Measurements from ENCODE around the gene DNAH17. TPM values are rescaled to one million over a fixed set of nuclear protein-coding genes. Genes with fewer than 3 reads are reported as not detected.

The DNAH17 gene
- total and polyA plus RNA-seq, 2 of the 8 experiments (the other 6 are each of a cell fraction or from before 2014, with no cell fraction given) = 0.14 to 0.67 TPM

DNA sequence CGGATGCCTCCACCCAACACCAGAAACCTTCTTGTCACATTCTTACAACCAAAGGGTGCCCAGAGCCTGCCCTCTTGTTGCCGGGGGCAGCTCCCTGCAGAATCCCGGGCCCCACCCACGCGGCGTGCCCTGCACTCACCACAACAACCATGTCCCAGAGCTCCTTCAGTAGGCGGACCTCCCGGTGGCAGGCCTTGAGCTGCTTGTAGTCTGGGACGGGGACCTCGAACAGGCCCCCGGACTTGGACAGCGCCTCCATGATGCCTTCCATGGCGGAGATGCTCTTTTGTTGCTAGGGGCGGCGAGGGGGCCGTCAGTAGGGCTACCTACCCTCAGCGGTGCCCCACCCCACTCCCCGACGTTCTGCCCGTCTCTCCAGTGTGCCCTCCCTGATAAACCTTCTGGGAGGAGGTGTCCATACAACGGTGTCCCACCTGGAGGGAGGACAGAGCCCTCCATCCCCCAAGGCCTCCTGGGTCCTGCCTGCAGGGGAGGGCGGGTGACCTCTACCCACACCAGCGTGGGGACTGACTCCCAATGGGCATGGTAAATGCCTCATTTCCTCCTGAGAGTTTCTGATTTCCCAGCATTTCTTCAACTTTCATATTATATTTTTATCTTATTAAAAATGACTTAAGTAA is 52.2 kb downstream of the DNAH17 start:
- no peak overlapping the region for H3K4ac ChIP-seq (replicated peaks; ENCODE audit: insufficient read length, low read depth, low read length)
- TF ChIP-seq KDM1A (IDR thresholded peaks at IDR 0.05; ENCODE audit: borderline replicate concordance, low read length) (no peak), FOSL1 (IDR thresholded peaks at IDR 0.05; ENCODE audit: insufficient read depth, low read depth, low read length) (no peak), SIRT6 (IDR thresholded peaks at IDR 0.05; ENCODE audit: low read length) (no peak), RFX5 (IDR thresholded peaks at IDR 0.05; ENCODE audit: borderline replicate concordance, low read depth, low read length) (no peak), SUZ12 (IDR thresholded peaks at IDR 0.05; ENCODE audit: low read length) (no peak), ASH2L (IDR thresholded peaks at IDR 0.05; ENCODE audit: low read length) (no peak), SAP30 (IDR thresholded peaks at IDR 0.05; ENCODE audit: insufficient read depth, insufficient replicate concordance, low read length) (no peak), SP1 (IDR thresholded peaks at IDR 0.05; ENCODE audit: low read depth, low read length) (no peak), CBX8 (IDR thresholded peaks at IDR 0.05; ENCODE audit: borderline replicate concordance, low read depth, low read length) (no peak)
- no peak overlapping the region for H3K9ac ChIP-seq (replicated peaks in 1 of 4; ENCODE audit: extremely low read depth in 1 of 4, low read depth in 3 of 4, low read length in 3 of 4)
- H2BK120ac ChIP-seq (replicated peaks; ENCODE audit: low read depth, low read length) = no peak overlapping the region
- ChIA-PET POLR2A (ENCODE audit: partially characterized antibody) (no interaction called here), CTCF (ENCODE audit: partially characterized antibody) (interaction anchor here (1.4 kb wide), 1 partner anchor 26 kb away, joined by 4 read pairs; no protein-coding TSS in a partner anchor)
- FAIRE-seq = no peak
- no peak overlapping the region; the same call in 1 of the 2 replicates for H4K8ac ChIP-seq (ENCODE audit: extremely low read depth, insufficient read depth, low read length)
- no peaks in the 10 kb centered on the region for H3K79me1 ChIP-seq (ENCODE audit: low read depth, low read length)
- H2BK15ac ChIP-seq (ENCODE audit: low read length) = no peak overlapping the region
- no peak for DNase-seq (ENCODE audit: low read depth in 1 of 2, low spot score in 2 of 2)
- WGBS, 2 experiments (ENCODE audit: extremely low coverage in 1 of 2, insufficient coverage in 1 of 2, insufficient read length in 1 of 2, insufficient replicate concordance in 2 of 2, low coverage in 1 of 2, low lambda C conversion rate in 2 of 2, missing lambda C conversion rate in 1 of 2) = 95% methylated on average over 22 of the region's 23 CpGs; no CpG with 5 or more reads in 1 of the 2 experiments
- H3K14ac ChIP-seq (ENCODE audit: insufficient read length) = no peak overlapping the region
- H3K4me2 ChIP-seq (ENCODE audit: insufficient read depth in 1 of 2, low read depth in 2 of 2, low read length in 2 of 2) = no peak overlapping the region
- no peaks in the 10 kb centered on the region for H3K27me3 ChIP-seq (replicated peaks in 1 of 4; ENCODE audit: control insufficient read depth in 3 of 4, extremely low read depth in 1 of 4, insufficient read depth in 3 of 4, low read length in 3 of 4)
- H3K56ac ChIP-seq (replicated peaks; ENCODE audit: insufficient read length, low read depth, low read length) = no peak overlapping the region
- H3K79me2 ChIP-seq (ENCODE audit: control insufficient read depth in 1 of 2, insufficient read depth in 2 of 2, low read length in 2 of 2) = no peaks in the 10 kb centered on the region
- no peak overlapping the region for H3K27ac ChIP-seq (ENCODE audit: low read depth, low read length)
- no peak overlapping the region for H3K23ac ChIP-seq (ENCODE audit: insufficient read length)
- H3K18ac ChIP-seq (ENCODE audit: extremely low read depth, low read length) = no peak overlapping the region
- H4K5ac ChIP-seq (ENCODE audit: insufficient read length, low read depth, low read length) = no peak overlapping the region
- H3K9me3 ChIP-seq (ENCODE audit: insufficient read depth in 2 of 2, low read depth in 1 of 2, low read length in 1 of 2) = no peaks in the 10 kb centered on the region
- H3K23me2 ChIP-seq (ENCODE audit: low read depth, low read length) = no peaks in the 10 kb centered on the region
- H4K91ac ChIP-seq (replicated peaks; ENCODE audit: insufficient read length, low read length) = no peak overlapping the region
- H3K4me3 ChIP-seq (ENCODE audit: extremely low read depth in 1 of 4, insufficient read depth in 2 of 4, low read depth in 3 of 4, low read length in 4 of 4) = no peak overlapping the region
- H2BK20ac ChIP-seq (ENCODE audit: low read length) = no peak overlapping the region
- no peak overlapping the region for H2BK12ac ChIP-seq (ENCODE audit: low read depth, low read length)
- H2AK5ac ChIP-seq (ENCODE audit: low read depth, low read length) = no peak overlapping the region
- H2AFZ ChIP-seq (ENCODE audit: low read length) = no peak overlapping the region
- H3K36me3 ChIP-seq (ENCODE audit: control insufficient read depth in 2 of 4, insufficient read depth in 4 of 4, low read length in 3 of 4) = no peaks in the 10 kb centered on the region
- peaks cover 0 to 6% (median 3%) of the 10 kb centered on the region in 4 experiments; a peak in 4 of 7 replicates for H3K4me1 ChIP-seq (replicated peaks in 1 of 4; ENCODE audit: control insufficient read depth in 3 of 4, insufficient read depth in 4 of 4, low read length in 3 of 4)
- no peak overlapping the region for H2BK5ac ChIP-seq (ENCODE audit: low read depth, low read length)
- no peaks in the 10 kb centered on the region for H4K20me1 ChIP-seq (replicated peaks in 1 of 2; ENCODE audit: control insufficient read depth in 1 of 2, insufficient read depth in 2 of 2, low read length in 2 of 2)
